Measurements from ENCODE around the gene NGF. TPM values are rescaled to one million over a fixed set of nuclear protein-coding genes. Genes with fewer than 3 reads are reported as not detected.

The NGF gene
- total RNA-seq, 1 donor from 2014 or later, result 0.83 TPM

GRCh38 chr1:115291741-115292140 is 46.3 kb downstream of the NGF start:
- peaks cover 4% of the 10 kb centered on the region for H3K36me3 Mint-ChIP-seq (ENCODE audit: unreplicated experiment)
- H3K27me3 Mint-ChIP-seq (ENCODE audit: unreplicated experiment), result no peaks in the 10 kb centered on the region
- H3K9me3 Mint-ChIP-seq (ENCODE audit: unreplicated experiment), result no peaks in the 10 kb centered on the region
- no peak for DNase-seq
- no peak overlapping the region for H3K27ac Mint-ChIP-seq (ENCODE audit: unreplicated experiment)
- H3K4me1 Mint-ChIP-seq (ENCODE audit: low read depth, unreplicated experiment), result no peaks in the 10 kb centered on the region
- H3K4me3 Mint-ChIP-seq (ENCODE audit: unreplicated experiment), result no peak overlapping the region
- no peak for TF ChIP-seq CTCF (IDR thresholded peaks at IDR 0.05; ENCODE audit: partially characterized antibody, unreplicated experiment)

- peaks cover 4% of the 10 kb centered on the region for H3K36me3 Mint-ChIP-seq (ENCODE audit: unreplicated experiment)
- TF ChIP-seq CTCF (IDR thresholded peaks at IDR 0.05; ENCODE audit: partially characterized antibody, unreplicated experiment), result no peak
- H3K9me3 Mint-ChIP-seq (ENCODE audit: unreplicated experiment), result no peaks in the 10 kb centered on the region
- no peak overlapping the region for H3K27ac Mint-ChIP-seq (ENCODE audit: unreplicated experiment)
- no peak overlapping the region for H3K4me3 Mint-ChIP-seq (ENCODE audit: unreplicated experiment)
- peaks cover 5% of the 10 kb centered on the region for H3K4me1 Mint-ChIP-seq (ENCODE audit: low read depth, unreplicated experiment)
- H3K27me3 Mint-ChIP-seq (ENCODE audit: unreplicated experiment), result peaks cover 2% of the 10 kb centered on the region
- no peak for DNase-seq
Measured at GRCh38 chr1:115289940-115290339, 48.1 kb downstream of the NGF start.

GRCh38 chr1:115288591-115289198 is 49.4 kb downstream of the NGF start:
- Mint-ChIP-seq H3K4me1 (ENCODE audit: low read depth, unreplicated experiment) (peaks cover 7% of the 10 kb centered on the region), H3K4me3 (ENCODE audit: unreplicated experiment) (no peak overlapping the region), H3K9me3 (ENCODE audit: unreplicated experiment) (no peaks in the 10 kb centered on the region), H3K27me3 (ENCODE audit: unreplicated experiment) (peaks cover 4% of the 10 kb centered on the region), H3K27ac (ENCODE audit: unreplicated experiment) (no peak overlapping the region), H3K36me3 (ENCODE audit: unreplicated experiment) (peaks cover 4% of the 10 kb centered on the region)
- no peak for DNase-seq
- TF ChIP-seq CTCF (IDR thresholded peaks at IDR 0.05; ENCODE audit: partially characterized antibody, unreplicated experiment), result no peak

- no peak overlapping the region for H3K27ac Mint-ChIP-seq (ENCODE audit: unreplicated experiment)
- H3K27me3 Mint-ChIP-seq (ENCODE audit: unreplicated experiment), result peaks cover 4% of the 10 kb centered on the region
- no peak overlapping the region for H3K4me3 Mint-ChIP-seq (ENCODE audit: unreplicated experiment)
- no peak for TF ChIP-seq CTCF (IDR thresholded peaks at IDR 0.05; ENCODE audit: partially characterized antibody, unreplicated experiment)
- no peak for DNase-seq
- H3K4me1 Mint-ChIP-seq (ENCODE audit: low read depth, unreplicated experiment), result peaks cover 7% of the 10 kb centered on the region
- H3K9me3 Mint-ChIP-seq (ENCODE audit: unreplicated experiment), result no peaks in the 10 kb centered on the region
- H3K36me3 Mint-ChIP-seq (ENCODE audit: unreplicated experiment), result peaks cover 4% of the 10 kb centered on the region
Measured at GRCh38 chr1:115286431-115287205, 51.4 kb downstream of the NGF start.

GRCh38 chr1:115284209-115284608 is 53.8 kb downstream of the NGF start:
- Mint-ChIP-seq H3K27ac (ENCODE audit: unreplicated experiment) (no peak overlapping the region), H3K9me3 (ENCODE audit: unreplicated experiment) (no peaks in the 10 kb centered on the region)
- no peak for TF ChIP-seq CTCF (IDR thresholded peaks at IDR 0.05; ENCODE audit: partially characterized antibody, unreplicated experiment)

More at GRCh38 chr1:115284209-115284608, 53.8 kb downstream of the NGF start:
- Mint-ChIP-seq H3K4me3 (ENCODE audit: unreplicated experiment) (no peak overlapping the region), H3K27me3 (ENCODE audit: unreplicated experiment) (peaks cover 4% of the 10 kb centered on the region), H3K4me1 (ENCODE audit: low read depth, unreplicated experiment) (peaks cover 7% of the 10 kb centered on the region), H3K36me3 (ENCODE audit: unreplicated experiment) (no peaks in the 10 kb centered on the region)
- no peak for DNase-seq

All from glutamatergic neuron (in vitro differentiated cells).